GM10266 (cell line): ENCODE measurements around the gene TLX3.

Experiments
- DNase-seq: peaks from one replicate; pipeline ENCODE4 v3.0.0; 2012; ENCODE audit errors: extremely low spot score
- CTCF ChIP-seq: IDR thresholded peaks from 2 replicates; pipeline ENCODE4 v1.5.1; 2012; ENCODE audit warnings: mild to moderate bottlenecking, low read depth; ENCODE audit not compliant: control insufficient read depth, insufficient read depth; ENCODE audit errors: missing control alignments

The TLX3 gene

GRCh38 chr5:171306166-171306565 is 2.9 kb upstream of the TLX3 start:
- no peak for DNase-seq
- TF ChIP-seq CTCF = no peak

- no peak for DNase-seq
- no peak for TF ChIP-seq CTCF
Measured at GRCh38 chr5:171306781-171307591, 2.1 kb upstream of the TLX3 start.

- TF ChIP-seq CTCF = no peak
- DNase-seq = no peak
Measured at GRCh38 chr5:171307789-171308452, 1.1 kb upstream of the TLX3 start.

- no peak for DNase-seq
Measured at GRCh38 chr5:171309276-171310211, 496 bp downstream of the TLX3 start.

GRCh38 chr5:171310212-171310818 is 1.3 kb downstream of the TLX3 start:
- no peak for DNase-seq
- TF ChIP-seq CTCF = no peak

More at GRCh38 chr5:171309276-171310211, 496 bp downstream of the TLX3 start:
- no peak for TF ChIP-seq CTCF

GRCh38 chr5:171310819-171311321 is 1.8 kb downstream of the TLX3 start:
- TF ChIP-seq CTCF = no peak
- no peak for DNase-seq
